Coronary artery (tissue), 2 donors: Measurements from ENCODE around the gene DIS3L2.

Experiments used
- DNase-seq: peaks from one replicate; pipeline ENCODE4 v3.0.0-alpha.2; 2017; ENCODE audit warnings: low spot score
- H3K27ac ChIP-seq, 2 donors: fragments of 200-600 bp; sonication (generic); one replicate each; pipeline ENCODE4 v1.5.1; 2016 to 2019
- H3K4me3 ChIP-seq: fragments of 200-600 bp; sonication (generic); 2 replicates; pipeline ENCODE4 v1.5.1; 2016; ENCODE audit warnings: mild to moderate bottlenecking, moderate library complexity
- TF ChIP-seq, protein P1 (sequence below): fragments of 200-600 bp; sonication (generic); IDR thresholded peaks from one replicate; pipeline ENCODE4 v1.5.1; 2019; ENCODE audit warnings: antibody characterized with exemption

The DIS3L2 gene

DNA sequence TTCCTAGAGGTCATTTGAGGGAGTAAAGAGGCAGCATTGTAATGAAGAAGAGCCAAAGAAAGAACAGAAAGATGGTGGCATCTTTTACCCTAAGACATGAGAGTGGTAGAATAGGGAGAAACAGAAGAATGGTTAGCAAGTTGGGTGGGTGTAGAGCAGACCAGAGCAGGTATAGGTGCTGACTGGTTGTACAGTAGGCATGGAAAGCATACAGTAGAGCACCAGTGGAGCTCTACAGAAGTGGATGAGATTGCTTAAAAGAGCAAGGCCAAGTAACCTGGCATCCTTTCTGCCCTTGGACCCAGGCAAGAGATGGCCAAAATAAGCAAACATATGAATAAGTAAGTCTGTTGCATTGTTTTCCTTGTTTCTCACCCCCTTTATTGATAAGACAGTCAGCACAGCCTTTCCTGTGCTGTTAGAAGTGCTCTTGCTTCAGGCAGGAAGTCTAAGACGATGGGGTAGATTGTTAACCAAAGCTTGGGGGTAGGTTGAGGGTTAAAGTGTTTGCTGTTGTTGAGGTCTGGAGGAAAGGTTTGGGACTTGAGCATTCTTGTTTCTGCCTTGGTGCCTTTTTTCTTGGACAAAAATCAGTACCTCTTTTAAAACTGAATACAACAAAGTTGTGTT, 76.9 kb downstream of the DIS3L2 start:
- TF ChIP-seq, protein P1, sequence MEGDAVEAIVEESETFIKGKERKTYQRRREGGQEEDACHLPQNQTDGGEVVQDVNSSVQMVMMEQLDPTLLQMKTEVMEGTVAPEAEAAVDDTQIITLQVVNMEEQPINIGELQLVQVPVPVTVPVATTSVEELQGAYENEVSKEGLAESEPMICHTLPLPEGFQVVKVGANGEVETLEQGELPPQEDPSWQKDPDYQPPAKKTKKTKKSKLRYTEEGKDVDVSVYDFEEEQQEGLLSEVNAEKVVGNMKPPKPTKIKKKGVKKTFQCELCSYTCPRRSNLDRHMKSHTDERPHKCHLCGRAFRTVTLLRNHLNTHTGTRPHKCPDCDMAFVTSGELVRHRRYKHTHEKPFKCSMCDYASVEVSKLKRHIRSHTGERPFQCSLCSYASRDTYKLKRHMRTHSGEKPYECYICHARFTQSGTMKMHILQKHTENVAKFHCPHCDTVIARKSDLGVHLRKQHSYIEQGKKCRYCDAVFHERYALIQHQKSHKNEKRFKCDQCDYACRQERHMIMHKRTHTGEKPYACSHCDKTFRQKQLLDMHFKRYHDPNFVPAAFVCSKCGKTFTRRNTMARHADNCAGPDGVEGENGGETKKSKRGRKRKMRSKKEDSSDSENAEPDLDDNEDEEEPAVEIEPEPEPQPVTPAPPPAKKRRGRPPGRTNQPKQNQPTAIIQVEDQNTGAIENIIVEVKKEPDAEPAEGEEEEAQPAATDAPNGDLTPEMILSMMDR: no peak
- H3K4me3 ChIP-seq: no peak overlapping the region
- DNase-seq: no peak
- H3K27ac ChIP-seq: no peak overlapping the region

GRCh38 chr2:232038881-232039485, 77.5 kb downstream of the DIS3L2 start:
- Histone ChIP-seq H3K4me3 (no peak overlapping the region), H3K27ac (no peak overlapping the region)
- no peak for DNase-seq
- TF ChIP-seq, protein P1: no peak

GRCh38 chr2:232042911-232043574, 81.5 kb downstream of the DIS3L2 start:
- Histone ChIP-seq H3K4me3 (no peak overlapping the region), H3K27ac (no peak overlapping the region)
- TF ChIP-seq, protein P1: no peak
- no peak for DNase-seq

GRCh38 chr2:232043966-232044365, 82.5 kb downstream of the DIS3L2 start:
- DNase-seq: no peak
- Histone ChIP-seq H3K4me3 (no peak overlapping the region), H3K27ac (no peak overlapping the region)
- TF ChIP-seq, protein P1: no peak

GRCh38 chr2:232049350-232049749, 87.8 kb downstream of the DIS3L2 start:
- TF ChIP-seq, protein P1: no peak
- no peak overlapping the region for H3K27ac ChIP-seq
- H3K4me3 ChIP-seq: no peak overlapping the region
- no peak for DNase-seq

DNA sequence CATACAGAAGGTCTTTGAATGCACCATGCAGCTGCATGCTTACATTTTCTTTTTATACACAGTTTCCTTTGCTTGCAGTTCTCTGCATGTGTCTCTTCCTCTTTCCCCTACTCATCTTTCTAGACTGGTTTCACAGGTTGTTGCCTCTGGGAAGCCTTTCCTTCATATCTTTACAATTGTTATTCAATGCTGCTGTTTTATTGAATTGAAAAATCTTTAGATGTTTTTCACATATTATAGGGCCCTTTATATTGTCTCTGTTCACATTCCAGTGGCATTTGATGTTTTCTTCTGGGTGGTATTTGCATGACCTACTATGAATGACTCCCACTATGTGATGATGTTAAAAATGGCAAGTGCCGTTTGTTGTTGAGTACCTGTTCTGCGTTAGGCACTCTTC, 91.1 kb downstream of the DIS3L2 start:
- H3K4me3 ChIP-seq: no peak overlapping the region
- no peak overlapping the region for H3K27ac ChIP-seq
- TF ChIP-seq, protein P1: no peak
- DNase-seq: no peak

DNA sequence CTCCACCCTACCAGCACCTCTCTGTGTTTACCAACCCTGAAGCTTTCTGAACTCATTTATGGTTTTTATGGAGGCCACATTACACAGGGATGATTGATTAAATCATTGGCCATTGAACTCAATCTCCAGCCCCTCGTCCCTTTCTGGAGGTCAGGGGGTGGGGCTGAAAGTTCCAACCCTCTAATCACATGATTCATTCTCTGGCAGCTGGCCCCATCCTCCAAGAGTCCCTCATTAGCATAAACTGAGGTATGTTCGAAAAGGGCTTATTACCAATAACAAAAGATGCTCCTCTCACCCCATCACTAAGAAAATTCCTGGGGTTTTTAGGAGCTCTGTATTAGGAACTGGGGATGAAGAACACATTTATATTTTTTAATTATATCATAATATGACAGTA, 92.3 kb downstream of the DIS3L2 start:
- TF ChIP-seq, protein P1: no peak
- Histone ChIP-seq H3K4me3 (no peak overlapping the region), H3K27ac (no peak overlapping the region)
- DNase-seq: no peak
